Ovary (tissue), 3 donors: ENCODE results near the gene ARHGAP29.

ENCODE experiments used
- EP300 ChIP-seq: sonication (generic); formaldehyde crosslinking; IDR thresholded peaks from one replicate; pipeline ENCODE4 v1.6.1; 2017; ENCODE audit warnings: antibody characterized with exemption
- POLR2A ChIP-seq: fragments of 450-650 bp; IDR thresholded peaks from one replicate; pipeline ENCODE4 v1.6.1; 2017; ENCODE audit warnings: antibody characterized with exemption, mild to moderate bottlenecking, moderate library complexity
- TF ChIP-seq, protein P1 (sequence below), 3 donors: fragments of 450-650 bp in 2 of 3; fragments of 200-600 bp in 1 of 3; IDR thresholded peaks; one replicate each; pipeline versions ENCODE4 v1.5.1 to v1.8.0; 2016 to 2022; ENCODE audit warnings: antibody characterized with exemption in 3 of 3, mild to moderate bottlenecking in 1 of 3
- donor health status: DM: no; HTN: no; CAD: no.

DNA sequence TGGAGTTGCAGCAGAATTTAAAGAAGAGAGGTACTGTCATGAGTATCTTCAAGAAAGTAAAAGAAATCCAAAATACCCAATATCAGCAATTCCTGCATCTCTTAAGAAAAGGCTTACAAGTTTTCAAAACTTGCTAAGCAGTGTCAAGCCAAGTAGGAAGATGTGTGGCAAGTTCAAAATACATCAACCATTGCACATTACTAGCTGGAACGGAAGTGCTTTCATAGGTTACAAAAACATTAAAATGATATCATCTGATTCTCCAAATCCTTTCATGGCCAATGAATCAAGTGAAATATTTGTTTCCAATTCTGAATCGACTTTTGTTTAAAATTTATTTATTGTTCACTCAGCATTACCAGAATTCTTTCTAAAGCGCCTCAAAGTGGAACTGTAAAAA, 110.7 kb downstream of the ARHGAP29 start:
- no peak for TF ChIP-seq POLR2A
- TF ChIP-seq, protein P1, sequence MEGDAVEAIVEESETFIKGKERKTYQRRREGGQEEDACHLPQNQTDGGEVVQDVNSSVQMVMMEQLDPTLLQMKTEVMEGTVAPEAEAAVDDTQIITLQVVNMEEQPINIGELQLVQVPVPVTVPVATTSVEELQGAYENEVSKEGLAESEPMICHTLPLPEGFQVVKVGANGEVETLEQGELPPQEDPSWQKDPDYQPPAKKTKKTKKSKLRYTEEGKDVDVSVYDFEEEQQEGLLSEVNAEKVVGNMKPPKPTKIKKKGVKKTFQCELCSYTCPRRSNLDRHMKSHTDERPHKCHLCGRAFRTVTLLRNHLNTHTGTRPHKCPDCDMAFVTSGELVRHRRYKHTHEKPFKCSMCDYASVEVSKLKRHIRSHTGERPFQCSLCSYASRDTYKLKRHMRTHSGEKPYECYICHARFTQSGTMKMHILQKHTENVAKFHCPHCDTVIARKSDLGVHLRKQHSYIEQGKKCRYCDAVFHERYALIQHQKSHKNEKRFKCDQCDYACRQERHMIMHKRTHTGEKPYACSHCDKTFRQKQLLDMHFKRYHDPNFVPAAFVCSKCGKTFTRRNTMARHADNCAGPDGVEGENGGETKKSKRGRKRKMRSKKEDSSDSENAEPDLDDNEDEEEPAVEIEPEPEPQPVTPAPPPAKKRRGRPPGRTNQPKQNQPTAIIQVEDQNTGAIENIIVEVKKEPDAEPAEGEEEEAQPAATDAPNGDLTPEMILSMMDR (IDR thresholded peaks at IDR 0.05), result no peak
- no peak for TF ChIP-seq EP300
